PC-9 (cell line): ENCODE data around the gene FUNDC2.

ENCODE experiments used
- CTCF ChIP-seq: fragments of 200-600 bp; sonication (generic); conservative IDR thresholded peaks from 2 replicates; pipeline ENCODE4 v1.6.1; 2017; ENCODE audit warnings: mixed run types, antibody characterized with exemption, mild to moderate bottlenecking, moderate library complexity
- EZH2 ChIP-seq: fragments of 200-600 bp; sonication (generic); IDR thresholded peaks from 2 replicates; pipeline ENCODE4 v1.8.0; 2017; ENCODE audit warnings: antibody characterized with exemption, low read depth

- TF ChIP-seq CTCF (no peak), EZH2 (no peak)
Measured at GRCh38 chrX:155105919-155106318, 79.3 kb downstream of the FUNDC2 start.
